HEK293T (cell line): ENCODE measurements around the gene PITPNM1.
"Not testable (repeated sequence)": the region's sequence is repeated elsewhere in the genome, so short reads cannot be mapped to it uniquely, and the experiment has no call there.

Source experiments
- ELF4 ChIP-seq: fragments of 450-650 bp; IDR thresholded peaks from 2 replicates; pipeline ENCODE4 v1.6.1; 2017; ENCODE audit warnings: antibody characterized with exemption
- FOXA1 ChIP-seq: fragments of 450-650 bp; IDR thresholded peaks from 2 replicates; pipeline ENCODE4 v1.6.1; 2016; ENCODE audit warnings: mild to moderate bottlenecking
- FOXM1 ChIP-seq: fragments of 450-650 bp; IDR thresholded peaks from 2 replicates; pipeline ENCODE4 v1.6.1; 2017; ENCODE audit warnings: mild to moderate bottlenecking, borderline replicate concordance
- HDGF ChIP-seq: fragments of 450-650 bp; IDR thresholded peaks from 2 replicates; pipeline ENCODE4 v1.6.1; 2017; ENCODE audit warnings: antibody characterized with exemption, borderline replicate concordance
- LEF1 ChIP-seq: fragments of 450-650 bp; IDR thresholded peaks from 2 replicates; pipeline ENCODE4 v1.6.1; 2017; ENCODE audit warnings: mild to moderate bottlenecking, borderline replicate concordance
- SP1 ChIP-seq: fragments of 450-650 bp; IDR thresholded peaks from 2 replicates; pipeline ENCODE4 v1.6.1; 2017
- SUZ12 ChIP-seq: fragments of 450-650 bp; IDR thresholded peaks from 2 replicates; pipeline ENCODE4 v1.6.1; 2016; ENCODE audit warnings: mild to moderate bottlenecking

GRCh38 chr11:67548112-67548511 is 42.9 kb upstream of the PITPNM1 start:
- not testable (repeated sequence) for TF ChIP-seq FOXM1, LEF1, ELF4, HDGF, SP1, FOXA1, SUZ12
